Astrocyte (in vitro differentiated cells and primary cell): ENCODE data around the gene UBAC2. TPM values are rescaled to one million over a fixed set of nuclear protein-coding genes. Genes with fewer than 3 reads are reported as not detected.
A peak's percentile ranks its signal among the peaks of the same experiment; 100 is the strongest.

ENCODE experiments used
- DNase-seq: peaks from one replicate; pipeline ENCODE4 v3.0.0-alpha.2; 2010; ENCODE audit warnings: low read depth
- FAIRE-seq: peaks from 2 replicates; lab custom pipeline; 2011; peaks lifted over from hg19 to GRCh38; lab: Jason Lieb, UNC
- H2AFZ ChIP-seq: 2 replicates; pipeline ENCODE4 v1.6.0; 2012; ENCODE audit warnings: low read depth, low read length, inconsistent platforms
- H3K27ac ChIP-seq: 2 replicates; pipeline ENCODE4 v1.5.1; 2011; ENCODE audit warnings: low read depth, low read length, inconsistent platforms
- H3K27me3 ChIP-seq: 2 replicates; pipeline ENCODE4 v1.6.0; 2011; ENCODE audit warnings: low read length, inconsistent platforms; ENCODE audit not compliant: insufficient read depth
- H3K36me3 ChIP-seq: 2 replicates; pipeline ENCODE4 v1.5.1; 2011; ENCODE audit warnings: low read length, inconsistent platforms; ENCODE audit not compliant: insufficient read depth
- H3K4me1 ChIP-seq: 2 replicates; pipeline ENCODE4 v1.5.1; 2011; ENCODE audit warnings: low read length, inconsistent platforms; ENCODE audit not compliant: insufficient read depth
- H3K4me2 ChIP-seq: 2 replicates; pipeline ENCODE4 v1.6.0; 2012; ENCODE audit warnings: low read length, inconsistent platforms
- H3K4me3 ChIP-seq: 2 replicates; pipeline ENCODE4 v1.5.1; 2011; ENCODE audit warnings: low read depth, mild to moderate bottlenecking, low read length, inconsistent platforms; ENCODE audit not compliant: insufficient read depth
- H3K79me2 ChIP-seq: 2 replicates; pipeline ENCODE4 v1.6.0; 2012; ENCODE audit warnings: mild to moderate bottlenecking, low read length, inconsistent platforms; ENCODE audit not compliant: insufficient read depth
- H3K9ac ChIP-seq: 2 replicates; pipeline ENCODE4 v1.6.0; 2012; ENCODE audit warnings: mild to moderate bottlenecking, low read length, inconsistent platforms
- H3K9me3 ChIP-seq: 2 replicates; pipeline ENCODE4 v1.5.1; 2012; ENCODE audit warnings: low read depth, mild to moderate bottlenecking, low read length, inconsistent platforms; ENCODE audit not compliant: insufficient read depth
- H4K20me1 ChIP-seq: 2 replicates; pipeline ENCODE4 v1.6.0; 2012; ENCODE audit warnings: low read length, inconsistent platforms; ENCODE audit not compliant: insufficient read depth
- H3K27ac Mint-ChIP-seq: one replicate; pipeline ENCODE4 v1.8.0; 2021; ENCODE audit warnings: mild to moderate bottlenecking, mixed read lengths; ENCODE audit not compliant: unreplicated experiment
- H3K27me3 Mint-ChIP-seq: one replicate; pipeline ENCODE4 v1.8.0; 2021; ENCODE audit warnings: low read depth, mixed read lengths; ENCODE audit not compliant: unreplicated experiment
- H3K36me3 Mint-ChIP-seq: one replicate; pipeline ENCODE4 v1.8.0; 2021; ENCODE audit warnings: low read depth, mixed read lengths; ENCODE audit not compliant: unreplicated experiment
- H3K4me1 Mint-ChIP-seq: one replicate; pipeline ENCODE4 v1.8.0; 2021; ENCODE audit warnings: low read depth, mixed read lengths; ENCODE audit not compliant: unreplicated experiment
- H3K4me3 Mint-ChIP-seq: one replicate; pipeline ENCODE4 v1.8.0; 2021; ENCODE audit warnings: mild to moderate bottlenecking, moderate library complexity, mixed read lengths; ENCODE audit not compliant: unreplicated experiment
- H3K9me3 Mint-ChIP-seq: one replicate; pipeline ENCODE4 v1.8.0; 2021; ENCODE audit warnings: mild to moderate bottlenecking, mixed read lengths; ENCODE audit not compliant: unreplicated experiment
- CTCF ChIP-seq: IDR thresholded peaks from 2 replicates; pipeline ENCODE4 v1.5.1; 2011; ENCODE audit warnings: low read depth, mild to moderate bottlenecking, inconsistent platforms, low read length, moderate library complexity; ENCODE audit not compliant: insufficient read depth
- EZH2 ChIP-seq: IDR thresholded peaks from 2 replicates; pipeline ENCODE4 v1.6.1; 2012; ENCODE audit warnings: mild to moderate bottlenecking, low read length, inconsistent platforms; ENCODE audit not compliant: insufficient read depth
- total RNA-seq: library from RNA; stranded (reverse); gene quantifications from 2 replicates; pipeline ENCODE4 v1.2.1, GENCODE V29; 2021

UBAC2 gene
- total RNA-seq, 1 donor from 2014 or later: 61.0 TPM

GRCh38 chr13:99176309-99177276, 24.1 kb upstream of the UBAC2 start:
- Mint-ChIP-seq H3K27ac (no peak overlapping the region), H3K4me3 (no peak overlapping the region), H3K27me3 (peaks cover 20% of the 10 kb centered on the region), H3K4me1 (no peaks in the 10 kb centered on the region), H3K36me3 (peaks cover 2% of the 10 kb centered on the region), H3K9me3 (peaks cover 12% of the 10 kb centered on the region)
- Histone ChIP-seq H2AFZ (peak overlapping the region; percentile 35), H4K20me1 (no peaks in the 10 kb centered on the region), H3K9ac (no peak overlapping the region), H3K4me1 (no peaks in the 10 kb centered on the region), H3K27ac (no peak overlapping the region), H3K79me2 (no peaks in the 10 kb centered on the region), H3K36me3 (no peaks in the 10 kb centered on the region), H3K9me3 (no peaks in the 10 kb centered on the region), H3K4me3 (no peak overlapping the region), H3K4me2 (peak overlapping the region; percentile 44), H3K27me3 (peaks cover 18% of the 10 kb centered on the region)
- FAIRE-seq: no peak
- peak; percentile 81 for TF ChIP-seq CTCF
- TF ChIP-seq EZH2: no peak
- DNase-seq: no peak

GRCh38 chr13:99178636-99179035, 22.0 kb upstream of the UBAC2 start:
- Mint-ChIP-seq H3K4me3 (no peak overlapping the region), H3K27me3 (peaks cover 20% of the 10 kb centered on the region), H3K4me1 (no peaks in the 10 kb centered on the region), H3K27ac (no peak overlapping the region), H3K36me3 (peaks cover 2% of the 10 kb centered on the region), H3K9me3 (peaks cover 14% of the 10 kb centered on the region)
- FAIRE-seq: no peak
- no peaks in the 10 kb centered on the region for H3K4me1 ChIP-seq
- H3K9ac ChIP-seq: no peak overlapping the region
- no peaks in the 10 kb centered on the region for H3K36me3 ChIP-seq
- H3K9me3 ChIP-seq: peaks cover 4% of the 10 kb centered on the region
- no peak overlapping the region for H3K4me2 ChIP-seq
- no peak overlapping the region for H3K4me3 ChIP-seq
- H3K27ac ChIP-seq: no peak overlapping the region
- H4K20me1 ChIP-seq: no peaks in the 10 kb centered on the region
- H2AFZ ChIP-seq: no peak overlapping the region
- peaks cover 18% of the 10 kb centered on the region for H3K27me3 ChIP-seq
- no peak for DNase-seq
- no peak for TF ChIP-seq CTCF
- TF ChIP-seq EZH2: no peak
- H3K79me2 ChIP-seq: no peaks in the 10 kb centered on the region

GRCh38 chr13:99179460-99179859, 21.2 kb upstream of the UBAC2 start:
- no peak overlapping the region for H3K27ac Mint-ChIP-seq
- Histone ChIP-seq H3K9me3 (peaks cover 4% of the 10 kb centered on the region), H3K36me3 (no peaks in the 10 kb centered on the region), H3K27me3 (peaks cover 17% of the 10 kb centered on the region), H3K79me2 (no peaks in the 10 kb centered on the region), H3K4me2 (no peak overlapping the region), H3K4me3 (no peak overlapping the region), H3K9ac (no peak overlapping the region), H3K4me1 (no peaks in the 10 kb centered on the region), H4K20me1 (no peaks in the 10 kb centered on the region), H3K27ac (no peak overlapping the region), H2AFZ (no peak overlapping the region)
- no peak overlapping the region for H3K4me3 Mint-ChIP-seq
- peaks cover 14% of the 10 kb centered on the region for H3K9me3 Mint-ChIP-seq
- peaks cover 20% of the 10 kb centered on the region for H3K27me3 Mint-ChIP-seq
- FAIRE-seq (no peak), DNase-seq (no peak)
- peaks cover 2% of the 10 kb centered on the region for H3K36me3 Mint-ChIP-seq
- TF ChIP-seq CTCF (no peak), EZH2 (no peak)
- no peaks in the 10 kb centered on the region for H3K4me1 Mint-ChIP-seq
